NCI-H1417 treated with DMSO at 0.1 percent for 48 hours (cell line): ENCODE results near the gene HYOU1.
"Not testable (repeated sequence)": the region's sequence is repeated elsewhere in the genome, so short reads cannot be mapped to it uniquely, and the experiment has no call there.

ENCODE experiments used
- DNase-seq: peaks from one replicate; lab custom pipeline; 2025; lab: John Stamatoyannopoulos, UW

The HYOU1 gene

DNA sequence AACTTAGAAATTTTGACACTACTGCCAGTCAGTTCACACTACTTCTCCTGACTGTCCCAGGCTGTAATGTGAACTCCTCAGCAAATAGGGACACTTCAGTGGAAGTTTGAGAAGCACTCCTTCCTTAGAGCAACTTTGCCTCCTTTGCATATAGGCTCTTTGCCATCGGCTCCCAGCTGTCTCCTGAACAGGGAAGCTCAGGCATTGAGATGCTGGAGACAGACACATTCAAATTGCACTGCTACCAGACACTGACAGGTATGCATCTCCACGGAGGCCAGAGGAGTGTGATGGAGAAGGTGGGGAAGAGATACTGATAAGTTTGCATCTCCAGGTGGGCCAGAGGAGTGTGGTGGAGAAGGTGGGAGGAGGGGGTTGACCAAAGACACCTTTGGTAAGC, 37.0 kb downstream of the HYOU1 start:
- no peak for DNase-seq

DNA sequence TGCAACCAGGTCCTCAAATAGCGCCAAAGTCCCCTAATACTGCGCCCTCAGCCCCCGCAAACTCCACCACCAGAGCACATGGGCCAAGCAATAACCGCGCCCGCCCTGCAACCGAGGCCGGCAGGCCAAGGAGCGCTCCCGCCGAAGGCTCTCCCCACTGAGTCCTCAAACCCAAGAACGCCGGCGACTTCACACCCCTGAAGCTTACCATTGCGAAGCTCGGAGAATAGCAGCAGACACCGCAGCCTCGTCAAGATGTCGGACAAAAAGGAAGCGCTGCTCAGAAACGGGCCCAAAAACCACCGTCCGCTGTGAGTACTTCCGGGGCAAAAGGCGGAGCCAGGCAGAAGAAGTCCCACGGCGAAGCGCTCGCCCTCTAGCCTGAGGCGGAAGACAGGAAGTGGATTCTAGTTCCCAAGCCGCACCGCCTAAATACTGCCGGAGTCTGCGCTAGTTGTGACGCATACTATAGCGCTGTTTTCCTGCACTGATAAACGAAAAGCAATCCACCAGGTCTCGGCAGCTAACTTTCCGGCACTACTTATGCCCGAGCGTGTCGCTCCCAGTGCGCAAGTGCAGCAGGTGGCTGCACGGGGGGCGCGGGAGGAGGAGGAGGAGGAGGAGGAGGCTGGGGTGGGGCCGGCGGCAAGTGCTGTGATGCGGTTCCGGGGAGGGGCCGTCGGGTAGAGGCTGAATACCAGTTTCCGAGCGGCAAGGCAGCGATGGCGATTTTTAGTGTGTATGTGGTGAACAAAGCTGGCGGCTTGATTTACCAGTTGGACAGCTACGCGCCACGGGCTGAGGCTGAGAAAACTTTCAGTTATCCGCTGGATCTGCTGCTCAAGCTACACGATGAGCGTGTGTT, 38.7 kb downstream of the HYOU1 start, which contains the start of the genes RPS25 and TRAPPC4:
Gene RPS25, minus strand, starts transcription at position 270 of the 865 bp plus-strand sequence. Its CDS starts 59 bp downstream, at position 211.
Gene TRAPPC4, plus strand, starts transcription at position 693 of the 865 bp plus-strand sequence. Its CDS starts 30 bp downstream, at position 723.
- peak; percentile 93 for DNase-seq

DNA sequence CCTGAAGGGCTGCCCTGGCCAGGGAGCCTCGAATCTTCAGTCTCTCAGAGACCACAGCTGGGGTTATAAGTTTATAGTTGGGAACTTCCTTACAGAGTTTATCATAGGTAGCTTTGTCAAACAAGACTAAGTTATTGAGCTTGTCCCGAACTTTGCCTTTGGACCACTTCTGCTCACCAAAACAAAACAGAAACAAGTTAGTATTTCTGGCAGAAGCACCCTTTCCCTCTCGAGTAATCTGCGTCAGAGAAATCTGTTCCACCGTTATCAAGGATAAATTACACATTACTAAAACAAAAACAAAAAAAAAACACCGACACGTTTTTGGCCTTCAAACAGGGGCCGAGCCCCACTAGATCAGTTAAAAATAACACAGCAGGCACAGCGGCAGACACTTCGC, 39.6 kb downstream of the HYOU1 start:
- not testable (repeated sequence) for DNase-seq

DNA sequence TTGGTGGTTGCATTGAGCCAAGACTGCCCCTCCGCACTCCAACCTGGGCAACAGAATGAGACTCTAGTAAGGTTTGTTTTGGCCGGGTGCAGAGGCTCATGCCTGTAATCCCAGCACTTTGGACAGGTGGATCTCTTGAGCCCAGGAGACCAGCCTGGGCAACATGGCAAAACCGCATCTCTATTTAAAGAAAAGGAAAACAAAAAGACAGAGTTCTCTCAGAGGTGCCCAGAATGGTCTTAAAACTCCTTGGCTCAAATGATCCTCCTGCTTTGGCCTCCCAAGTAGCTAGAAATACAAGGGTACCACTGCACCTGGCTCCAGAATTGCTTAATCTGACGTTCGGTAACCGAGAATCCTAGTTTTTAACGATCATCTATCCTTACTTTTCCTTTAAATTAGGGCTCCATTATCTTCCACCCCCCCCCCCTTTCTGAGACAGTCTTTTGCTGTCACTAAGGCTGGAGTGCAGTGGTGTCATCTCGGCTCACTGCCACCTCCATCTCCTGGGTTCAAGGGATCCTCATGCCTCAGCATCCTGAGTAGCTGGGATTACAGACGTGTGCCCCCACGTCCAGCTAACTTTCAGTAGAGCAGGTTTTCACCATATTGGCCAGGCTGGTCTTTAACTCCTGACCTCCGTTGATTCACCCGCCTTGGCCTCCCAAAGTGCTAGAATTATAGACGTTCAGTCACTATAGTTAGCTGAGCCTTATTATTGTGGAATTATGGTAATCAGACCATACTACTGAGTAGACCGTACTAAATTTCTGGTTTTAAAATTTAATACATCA, 40.6 kb downstream of the HYOU1 start:
- no peak for DNase-seq

DNA sequence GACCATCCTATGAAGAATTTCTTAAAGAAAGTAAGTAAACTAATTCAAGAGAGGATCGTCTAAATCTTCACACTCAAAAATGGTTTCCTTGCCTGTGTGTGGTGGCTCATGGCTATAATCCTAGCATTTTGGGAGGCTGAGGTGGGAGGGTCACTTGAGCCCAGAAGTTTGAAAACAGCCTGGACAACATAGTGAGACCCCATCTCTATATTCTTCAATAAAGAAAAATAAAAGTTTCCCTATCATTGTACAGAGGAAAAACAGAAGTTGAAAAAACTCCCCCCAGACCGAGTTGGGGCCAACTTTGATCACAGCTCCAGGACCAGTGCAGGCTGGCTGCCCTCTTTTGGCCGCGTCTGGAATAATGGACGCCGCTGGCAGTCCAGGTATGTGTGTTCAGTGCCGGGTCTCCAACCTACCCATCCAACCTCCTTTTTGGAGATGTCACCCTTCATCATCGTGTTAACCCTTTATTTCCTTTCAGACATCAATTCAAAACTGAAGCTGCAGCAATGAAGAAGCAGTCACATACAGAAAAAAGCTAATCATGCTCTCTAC, 41.9 kb downstream of the HYOU1 start:
- no peak for DNase-seq

DNA sequence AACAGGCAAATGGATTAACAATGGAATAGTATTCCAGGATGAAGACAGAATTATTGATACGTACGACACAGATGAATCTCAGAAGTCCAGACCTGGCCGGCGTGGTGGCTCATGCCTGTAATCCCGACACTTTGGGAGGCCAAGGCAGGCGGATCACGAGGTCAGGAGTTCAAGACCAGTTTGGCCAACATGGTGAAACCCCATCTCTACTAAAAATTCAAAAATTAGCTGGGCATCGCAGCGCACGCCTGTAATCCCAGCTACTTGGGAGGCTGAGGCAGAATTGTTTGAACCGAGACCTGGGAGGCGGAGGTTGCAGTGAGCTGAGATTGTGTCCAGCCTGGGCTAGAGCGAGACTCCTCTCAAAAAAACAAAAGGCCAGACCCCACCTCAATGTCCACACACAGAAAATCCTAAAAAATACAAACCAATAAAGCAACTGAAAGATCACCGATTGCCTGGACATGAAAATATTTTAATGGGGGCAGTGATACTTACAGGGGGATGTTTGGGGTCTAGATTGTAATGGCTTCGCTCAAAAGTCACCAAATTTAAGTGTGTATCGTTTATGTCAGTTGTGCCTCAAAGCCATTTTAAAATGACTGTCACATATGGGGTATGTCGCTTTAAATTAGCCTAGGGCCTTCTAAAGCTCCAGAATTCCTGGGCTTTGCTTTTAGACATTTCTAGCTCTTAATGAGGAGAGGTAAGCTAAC, 42.6 kb downstream of the HYOU1 start:
- no peak for DNase-seq

DNA sequence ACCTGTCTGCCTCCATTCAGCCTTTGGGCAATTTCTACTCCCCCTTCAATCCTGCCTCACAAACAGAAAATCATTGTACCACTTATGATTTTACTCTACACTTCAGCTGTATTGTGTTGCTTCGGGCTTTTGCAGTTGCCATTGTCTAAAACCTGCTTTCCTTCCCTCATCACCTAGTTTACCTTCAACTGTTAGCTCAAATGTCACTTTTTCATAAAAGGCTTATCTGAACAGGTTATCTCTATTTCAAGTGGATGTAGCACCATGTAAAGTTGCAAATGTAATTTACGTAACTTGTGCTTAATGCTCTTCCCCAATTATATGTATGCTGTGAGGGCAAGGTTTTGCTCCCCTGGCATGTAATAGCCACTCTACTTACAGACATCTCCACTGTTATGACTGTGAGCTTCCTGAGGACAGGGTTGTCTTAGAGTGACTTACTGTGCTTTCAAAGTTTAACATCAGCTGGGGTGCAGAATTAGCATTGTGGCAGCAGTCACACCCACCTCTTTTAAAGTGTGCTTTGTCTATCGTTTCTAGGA, 44.3 kb downstream of the HYOU1 start:
- no peak for DNase-seq

DNA sequence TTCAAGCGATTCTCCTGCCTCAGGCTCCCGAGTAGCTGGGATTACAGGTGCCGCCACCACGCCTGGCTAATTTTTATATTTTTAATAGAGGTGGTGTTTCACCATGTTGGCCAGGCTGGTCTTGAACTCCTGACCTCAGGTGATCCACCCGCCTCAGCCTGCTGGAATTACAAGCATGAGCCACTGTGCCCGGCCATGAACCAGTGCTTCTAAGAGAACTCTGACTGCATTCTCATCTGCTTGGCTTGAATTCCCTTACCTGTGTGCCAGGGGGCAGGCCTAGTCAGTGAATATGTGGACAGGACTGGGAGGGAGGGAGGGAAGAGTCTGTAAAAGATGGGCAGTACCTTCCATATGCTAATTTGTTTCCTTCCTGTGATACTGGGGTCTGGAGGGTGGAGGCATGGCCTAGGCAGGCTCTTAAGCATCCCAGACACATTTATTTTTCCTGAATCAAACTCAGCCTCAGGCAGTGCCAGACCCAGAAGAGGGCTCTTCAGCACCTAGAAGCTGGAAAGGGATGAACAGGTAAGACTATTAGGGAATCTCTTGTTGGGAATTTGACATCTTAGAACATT, 45.4 kb downstream of the HYOU1 start:
- no peak for DNase-seq

DNA sequence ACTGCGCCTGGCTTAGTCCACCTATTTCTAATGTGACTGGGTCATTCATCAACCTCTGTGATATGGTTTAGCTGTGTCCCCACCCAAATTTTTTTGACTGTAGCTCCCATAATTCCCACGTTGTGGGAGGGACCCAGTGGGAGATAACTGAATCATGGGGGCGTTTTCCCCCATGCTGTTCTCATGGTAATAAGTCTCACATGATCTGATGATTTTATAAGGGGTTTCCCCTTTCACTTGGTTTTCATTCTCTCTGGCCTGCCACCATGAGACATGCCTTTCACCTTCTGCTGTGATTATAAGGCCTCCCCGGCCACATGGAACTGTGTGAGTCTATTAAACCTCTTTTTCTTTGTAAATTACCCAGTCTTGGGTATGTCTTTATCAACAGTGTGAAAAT, 50.3 kb downstream of the HYOU1 start:
- DNase-seq, result no peak

DNA sequence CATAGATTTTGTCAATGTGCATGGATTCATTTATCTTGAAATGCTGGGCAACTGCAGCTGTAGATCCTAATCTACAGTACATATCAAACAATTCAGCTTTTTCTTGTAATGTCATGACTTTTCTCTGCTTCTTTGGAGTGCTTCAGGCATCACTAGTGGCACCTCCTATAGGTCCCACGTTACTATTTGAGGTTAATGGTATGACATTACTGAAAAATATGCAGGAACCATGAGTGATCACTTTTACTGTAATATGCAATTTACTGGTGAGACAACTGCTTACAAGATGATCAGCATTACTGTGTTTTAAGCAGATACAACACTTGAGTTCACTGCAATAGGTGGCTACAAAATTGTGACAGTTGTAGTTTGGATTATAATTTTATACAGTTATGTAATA, 56.1 kb downstream of the HYOU1 start:
- DNase-seq, result no peak

DNA sequence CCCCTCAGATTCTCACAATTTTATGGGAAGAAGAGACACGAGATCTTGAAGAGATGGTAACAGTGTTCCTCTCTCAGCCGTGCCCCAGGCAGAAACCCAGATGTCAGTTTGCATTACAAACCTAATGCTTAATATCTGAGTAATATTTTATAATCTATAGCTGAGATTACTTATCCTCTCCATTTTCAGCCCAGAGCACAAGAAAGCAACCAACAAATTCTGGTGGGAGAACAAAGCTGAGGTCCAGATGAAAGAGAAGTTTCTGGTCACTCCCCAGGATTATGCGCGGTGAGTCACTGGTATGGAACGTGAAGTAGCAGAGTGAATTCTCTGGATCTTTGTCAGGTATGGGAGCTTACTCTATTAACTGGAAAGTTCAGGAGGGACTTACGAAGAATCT, 58.2 kb downstream of the HYOU1 start:
- no peak for DNase-seq

DNA sequence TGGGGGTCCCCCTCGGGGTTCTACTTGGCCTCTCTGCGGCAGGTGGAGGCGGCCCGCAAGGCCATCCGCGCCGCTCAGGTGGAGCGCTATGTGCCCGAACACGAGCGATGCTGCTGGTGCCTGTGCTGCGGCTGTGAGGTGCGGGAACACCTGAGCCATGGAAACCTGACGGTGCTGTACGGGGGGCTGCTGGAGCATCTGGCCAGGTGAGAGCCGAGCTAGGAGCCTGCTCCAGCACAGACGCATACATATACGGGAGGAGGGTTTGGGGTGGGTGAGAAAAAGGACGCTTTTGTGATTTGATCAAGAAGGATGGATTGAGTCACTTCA, 58.7 kb downstream of the HYOU1 start:
- DNase-seq, result no peak

DNA sequence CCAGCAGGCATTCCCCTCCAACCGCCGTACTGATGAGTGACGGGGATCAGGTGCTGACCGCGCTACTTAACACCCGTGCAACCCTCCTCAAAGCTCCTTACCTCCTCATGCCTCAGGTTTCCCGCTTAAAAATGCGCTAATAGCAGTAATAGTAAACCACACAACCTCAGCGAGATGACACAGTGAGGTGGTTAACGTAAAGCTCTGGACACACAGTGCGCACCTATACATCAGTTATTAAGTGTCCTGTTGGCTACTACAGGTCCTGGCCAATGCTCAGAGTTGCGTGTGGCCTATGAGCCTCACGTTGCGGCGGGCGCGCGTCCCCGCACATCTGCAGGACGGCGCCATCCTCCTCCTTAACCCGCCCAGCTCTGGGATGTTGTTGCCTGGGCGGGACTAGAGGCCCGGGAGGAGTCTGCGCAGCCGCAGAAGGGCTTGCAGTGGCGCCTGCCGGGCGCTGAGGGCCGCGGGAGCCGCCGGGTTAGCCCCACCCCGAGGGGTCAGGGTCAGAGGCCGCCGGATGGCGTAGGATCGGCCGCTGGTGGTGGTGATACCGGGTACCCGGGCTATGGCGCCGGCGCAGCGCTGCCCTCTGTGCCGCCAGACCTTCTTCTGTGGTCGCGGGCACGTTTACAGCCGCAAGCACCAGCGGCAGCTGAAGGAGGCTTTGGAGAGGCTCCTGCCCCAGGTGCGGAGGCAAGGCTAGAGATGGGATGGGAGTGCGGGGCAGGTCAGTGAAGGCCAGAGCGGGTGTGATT, 59.2 kb downstream of the HYOU1 start, which contains the start of gene CENATAC:
Gene CENATAC, plus strand, starts transcription at position 512 of the 761 bp plus-strand sequence. Its CDS starts 60 bp downstream, at position 572.
- DNase-seq, result peak; percentile 67

DNA sequence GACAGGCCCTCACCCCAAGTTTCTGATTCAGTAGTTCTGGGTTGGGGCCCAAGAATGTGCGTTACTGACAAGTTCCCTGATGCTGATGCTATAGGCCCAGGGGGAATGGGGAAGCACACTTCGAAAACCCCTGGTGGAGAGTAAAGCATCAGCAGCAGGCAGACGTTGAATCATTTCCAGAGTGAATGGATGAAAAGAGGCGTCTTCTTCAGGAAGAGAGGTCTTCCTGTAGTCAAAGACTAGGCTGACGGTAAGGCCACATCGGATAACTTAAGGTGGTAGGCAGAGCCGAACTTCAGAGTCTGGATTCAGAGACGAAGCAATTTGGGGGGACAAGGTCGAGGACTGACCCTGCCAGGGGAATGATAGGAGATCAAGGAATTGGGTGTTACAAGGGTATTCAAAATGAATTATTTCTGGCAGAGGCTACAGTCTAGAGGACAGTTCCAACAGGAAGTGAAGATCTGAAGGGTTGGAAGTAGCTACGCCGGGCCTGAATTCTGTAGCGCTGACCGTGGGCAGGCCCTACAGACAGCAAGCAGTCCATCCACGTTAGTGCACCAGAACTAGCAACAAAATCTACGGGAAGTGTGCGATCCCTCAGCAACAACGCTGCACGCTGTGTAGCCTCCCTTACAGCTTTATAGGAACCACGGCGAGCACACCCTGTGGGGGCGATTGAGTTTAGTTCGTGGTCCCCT, 59.9 kb downstream of the HYOU1 start:
- DNase-seq, result peak; percentile 5
